Urinary bladder (tissue), 4 donors: ENCODE results near the gene CALHM1. TPM values are rescaled to one million over a fixed set of nuclear protein-coding genes. Genes with fewer than 3 reads are reported as not detected.
"Not testable (repeated sequence)": the region's sequence is repeated elsewhere in the genome, so short reads cannot be mapped to it uniquely, and the experiment has no call there.

Experiments
- DNase-seq: peaks from one replicate; pipeline ENCODE4 v3.0.0-alpha.2; 2015; ENCODE audit errors: extremely low spot score
- H3K27ac ChIP-seq: one replicate; pipeline ENCODE4 v1.5.1; 2013; ENCODE audit warnings: low read depth, mild to moderate bottlenecking, moderate library complexity
- H3K36me3 ChIP-seq: one replicate; pipeline ENCODE4 v1.6.1; 2013; ENCODE audit warnings: mild to moderate bottlenecking, moderate library complexity; ENCODE audit not compliant: insufficient read depth
- H3K4me1 ChIP-seq: one replicate; pipeline ENCODE4 v1.6.1; 2013; ENCODE audit warnings: mild to moderate bottlenecking, moderate library complexity; ENCODE audit not compliant: insufficient read depth
- H3K4me3 ChIP-seq: one replicate; pipeline ENCODE4 v1.5.1; 2013; ENCODE audit warnings: low read depth, low read length
- WGBS: extraction: QIAGEN DNeasy Blood & Tissue Kit; methylation state at CpG from one replicate; pipeline ENCODE4 v1.1.7; 2013; 5-methylcytosine and 5-hydroxymethylcytosine counted together
- polyA plus RNA-seq: library from polyadenylated mRNA; stranded (reverse); fragments of 200-250 nt; gene quantifications from one replicate; pipeline ENCODE4 v1.2.3, GENCODE V29; 2013
- total RNA-seq: library from RNA; depleted of rRNA; stranded (reverse); fragments of >200 nt; gene quantifications from one replicate; pipeline ENCODE4 v1.2.3, GENCODE V29; 2014
- donor health status: healthy with polysubstance abuse.
- donor health status: healthy.

Gene CALHM1, protein sequence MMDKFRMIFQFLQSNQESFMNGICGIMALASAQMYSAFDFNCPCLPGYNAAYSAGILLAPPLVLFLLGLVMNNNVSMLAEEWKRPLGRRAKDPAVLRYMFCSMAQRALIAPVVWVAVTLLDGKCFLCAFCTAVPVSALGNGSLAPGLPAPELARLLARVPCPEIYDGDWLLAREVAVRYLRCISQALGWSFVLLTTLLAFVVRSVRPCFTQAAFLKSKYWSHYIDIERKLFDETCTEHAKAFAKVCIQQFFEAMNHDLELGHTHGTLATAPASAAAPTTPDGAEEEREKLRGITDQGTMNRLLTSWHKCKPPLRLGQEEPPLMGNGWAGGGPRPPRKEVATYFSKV
- total RNA-seq (not detected), polyA plus RNA-seq (not detected)

DNA sequence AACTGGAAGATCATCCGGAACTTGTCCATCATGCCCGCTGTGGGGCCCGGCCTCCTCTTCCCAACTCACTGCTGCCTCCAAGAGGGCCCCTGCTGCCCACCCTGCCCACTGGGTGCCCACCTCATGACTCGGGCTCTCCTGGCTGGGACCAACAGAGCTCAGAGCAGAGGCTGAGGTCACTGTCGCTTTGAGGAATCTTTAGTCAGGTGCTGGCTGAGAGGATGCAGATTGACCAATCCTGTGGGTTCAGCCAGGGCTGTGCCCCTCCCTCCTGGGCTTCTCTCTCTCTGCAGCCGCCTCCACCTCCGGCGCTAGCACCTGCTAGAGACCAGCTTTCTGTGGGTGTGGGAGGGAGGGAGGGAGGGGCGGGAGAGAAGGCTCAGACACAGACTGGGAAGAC is at the start of gene CALHM1:
Gene CALHM1 (minus strand): TSS at position 181 of the 400 bp plus-strand sequence. CDS start 149 bp downstream, at position 32.
- no peak for DNase-seq
- 73% methylated on average over 9 of the region's 9 CpGs for WGBS
- no peak within 1 kb of the TSS for H3K4me3 ChIP-seq
- no peaks in the 10 kb centered on the region for H3K4me1 ChIP-seq
- H3K36me3 ChIP-seq, result no peaks in the 10 kb centered on the region
- H3K27ac ChIP-seq, result no peak within 1 kb of the TSS

DNA sequence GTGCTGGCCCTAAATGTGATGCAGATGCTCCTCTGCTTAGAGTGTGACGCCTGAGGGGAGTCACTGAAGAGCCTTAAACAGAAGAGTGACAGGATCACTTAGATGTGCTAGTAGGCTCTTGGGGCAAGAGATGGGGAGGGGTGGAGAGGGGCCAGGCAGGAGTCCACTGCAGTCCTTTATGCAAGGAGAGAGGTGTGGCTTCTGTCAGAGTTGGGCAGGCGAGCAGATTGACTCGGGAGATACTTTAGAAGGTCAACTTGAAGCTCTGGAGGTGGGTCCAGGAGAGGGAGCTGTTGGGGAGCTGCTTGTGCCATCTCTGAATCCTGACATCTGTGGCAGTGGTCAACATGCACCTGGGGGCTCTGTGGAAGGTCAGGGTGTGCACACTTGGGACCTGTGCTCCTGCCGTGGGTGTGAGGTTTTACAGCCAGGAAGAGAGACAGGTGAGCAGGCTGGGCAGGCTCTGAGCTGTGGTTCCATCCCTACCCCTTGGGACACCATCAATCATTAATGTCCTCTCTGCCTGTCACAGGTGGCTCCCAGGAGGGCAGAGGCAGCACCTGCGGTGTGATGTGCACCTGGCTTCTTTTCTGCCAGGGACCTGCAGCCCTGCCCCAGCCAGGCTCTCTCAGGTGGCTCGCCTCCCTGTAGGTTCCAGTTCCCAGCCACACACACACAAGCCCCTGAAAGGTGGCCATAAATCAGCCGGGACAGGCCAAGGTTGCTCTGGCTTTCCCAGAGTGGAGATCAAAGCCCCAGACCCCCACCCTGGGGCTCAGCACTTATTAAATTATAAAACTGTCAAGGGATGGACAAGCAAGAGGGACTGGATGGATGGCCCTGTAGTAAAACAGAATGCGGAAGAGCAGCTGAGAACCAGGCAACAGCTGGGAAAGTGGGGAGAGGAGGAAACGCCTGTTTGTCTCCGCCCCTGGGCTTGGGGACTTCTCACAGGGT is 48.8 kb upstream of the CALHM1 start:
- no peak for DNase-seq
- H3K27ac ChIP-seq, result no peak overlapping the region
- 74% methylated on average over 10 of the region's 10 CpGs for WGBS

DNA sequence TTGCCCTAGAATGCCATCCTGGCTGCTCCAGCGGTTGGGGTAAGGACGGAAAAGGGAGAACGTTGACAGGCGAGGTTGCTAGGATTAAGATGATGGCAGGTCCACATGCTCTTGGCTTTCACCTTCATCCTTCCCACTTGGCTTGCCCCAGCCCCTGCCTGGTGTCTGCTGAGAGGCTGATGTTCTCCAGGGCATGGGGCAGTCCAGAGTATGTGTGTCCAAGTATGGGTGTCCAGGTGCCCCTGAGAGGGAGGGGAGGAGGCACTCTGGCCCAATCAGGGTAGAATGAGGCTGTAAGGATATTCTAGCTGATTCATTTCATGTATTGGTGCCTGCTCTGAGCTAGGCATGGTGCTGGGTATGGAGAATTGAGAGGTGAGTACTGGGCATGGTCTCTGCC is 47.4 kb upstream of the CALHM1 start:
- DNase-seq, result no peak
- Histone ChIP-seq H3K4me1 (no peaks in the 10 kb centered on the region), H3K27ac (no peak overlapping the region), H3K4me3 (no peak overlapping the region), H3K36me3 (no peaks in the 10 kb centered on the region)
- 76% methylated on average over 4 of the region's 4 CpGs for WGBS

More for the DNA sequence above, 48.8 kb upstream of the CALHM1 start:
- no peaks in the 10 kb centered on the region for H3K4me1 ChIP-seq
- H3K36me3 ChIP-seq, result no peaks in the 10 kb centered on the region
- H3K4me3 ChIP-seq, result no peak overlapping the region

DNA sequence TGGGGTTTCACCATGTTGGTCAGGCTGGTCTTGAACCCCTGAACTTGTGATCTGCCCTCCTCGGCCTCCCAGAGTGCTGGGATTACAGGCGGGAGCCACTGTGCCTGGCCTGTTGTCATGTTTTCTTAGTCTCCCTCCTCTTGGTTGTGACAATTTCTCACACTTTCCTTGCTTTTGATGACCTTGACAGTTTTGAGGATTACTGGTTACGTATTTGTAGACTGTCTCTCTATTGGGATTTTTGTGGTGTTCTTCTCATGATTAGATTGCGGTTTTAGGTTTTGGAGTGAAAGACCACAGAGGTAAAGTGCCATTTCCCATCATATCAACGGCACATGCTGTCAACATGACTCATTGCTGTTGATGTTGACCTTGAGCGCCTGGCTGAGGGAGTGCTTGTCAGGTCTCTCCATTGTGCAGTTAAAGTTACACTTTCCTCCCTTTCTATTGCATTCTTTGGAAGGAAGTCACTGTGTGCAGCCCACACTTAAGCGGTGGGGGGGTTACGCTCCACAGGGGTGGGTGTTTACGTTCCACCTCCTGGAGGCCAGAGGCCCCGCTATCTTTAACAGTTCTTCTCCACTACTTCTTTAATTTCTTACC is 45.6 kb upstream of the CALHM1 start:
- no peaks in the 10 kb centered on the region for H3K4me1 ChIP-seq
- H3K4me3 ChIP-seq, result no peak overlapping the region
- DNase-seq, result no peak
- H3K36me3 ChIP-seq, result no peaks in the 10 kb centered on the region
- H3K27ac ChIP-seq, result no peak overlapping the region
- 57% methylated on average over 10 of the region's 10 CpGs for WGBS

DNA sequence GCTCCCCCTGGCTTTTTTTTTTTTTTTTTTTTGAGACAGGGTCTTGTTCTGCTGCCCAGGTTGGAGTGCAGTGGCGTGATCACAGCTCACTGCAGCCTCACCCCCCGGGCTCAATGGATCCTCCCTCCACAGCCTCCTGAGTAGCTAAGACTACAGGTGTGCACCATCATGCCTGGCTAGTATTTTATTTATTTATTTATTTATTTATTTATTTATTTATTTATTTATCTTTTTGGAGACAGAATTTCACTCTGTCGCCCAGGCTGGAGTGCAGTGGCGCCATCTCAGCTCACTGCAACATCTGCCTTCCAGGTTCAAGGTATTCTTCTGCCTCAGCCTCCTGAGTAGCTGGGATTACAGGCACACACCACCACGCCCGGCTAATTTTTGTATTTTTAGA is 45.1 kb upstream of the CALHM1 start:
- not testable (repeated sequence) for H3K4me1 ChIP-seq, H3K36me3 ChIP-seq, DNase-seq, H3K4me3 ChIP-seq, H3K27ac ChIP-seq
- 96% methylated on average over 6 of the region's 6 CpGs for WGBS

- DNase-seq, result no peak
- no peak overlapping the region for H3K27ac ChIP-seq
- no peak overlapping the region for H3K4me3 ChIP-seq
- 72% methylated on average over 13 of the region's 13 CpGs for WGBS
- H3K4me1 ChIP-seq, result no peaks in the 10 kb centered on the region
- H3K36me3 ChIP-seq, result no peaks in the 10 kb centered on the region
These were observed 44.4 kb upstream of the CALHM1 start for GRCh38 chr10:103502849-103503660.

GRCh38 chr10:103501186-103501585 is 42.5 kb upstream of the CALHM1 start:
- no peak overlapping the region for H3K4me3 ChIP-seq
- H3K27ac ChIP-seq, result no peak overlapping the region
- no peaks in the 10 kb centered on the region for H3K36me3 ChIP-seq
- 95% methylated on average over 3 of the region's 3 CpGs for WGBS
- DNase-seq, result no peak
- H3K4me1 ChIP-seq, result no peaks in the 10 kb centered on the region

GRCh38 chr10:103500481-103500880 is 41.8 kb upstream of the CALHM1 start:
- no peak overlapping the region for H3K4me3 ChIP-seq
- WGBS, result 76% methylated on average over 6 of the region's 6 CpGs
- no peaks in the 10 kb centered on the region for H3K4me1 ChIP-seq
- H3K36me3 ChIP-seq, result no peaks in the 10 kb centered on the region
- H3K27ac ChIP-seq, result no peak overlapping the region
- DNase-seq, result no peak

DNA sequence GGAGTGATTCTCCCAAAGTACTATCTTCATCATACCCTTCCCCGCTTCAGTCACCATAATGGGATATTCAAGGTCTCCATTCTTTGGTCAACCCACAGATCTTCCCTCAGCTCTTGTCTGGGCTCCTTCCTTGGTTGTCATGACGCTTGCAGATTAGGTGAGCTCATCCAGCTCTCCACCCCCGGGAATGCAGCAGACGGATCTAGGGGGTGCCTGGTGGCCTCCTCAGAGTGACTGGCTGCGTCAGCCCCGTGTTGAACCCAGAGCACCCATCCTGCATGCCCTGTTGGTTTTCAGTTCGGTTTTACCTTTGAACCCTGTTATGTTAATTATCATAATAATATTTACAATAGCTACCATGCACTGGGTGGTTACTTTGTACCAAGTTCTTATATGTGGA is 41.2 kb upstream of the CALHM1 start:
- Histone ChIP-seq H3K27ac (no peak overlapping the region), H3K36me3 (no peaks in the 10 kb centered on the region), H3K4me1 (no peaks in the 10 kb centered on the region), H3K4me3 (no peak overlapping the region)
- WGBS, result 70% methylated on average over 7 of the region's 7 CpGs
- DNase-seq, result no peak

GRCh38 chr10:103498936-103499638 is 40.4 kb upstream of the CALHM1 start:
- Histone ChIP-seq H3K36me3 (no peaks in the 10 kb centered on the region), H3K4me3 (no peak overlapping the region), H3K27ac (no peak overlapping the region), H3K4me1 (no peaks in the 10 kb centered on the region)
- 88% methylated on average over 5 of the region's 5 CpGs for WGBS
- no peak for DNase-seq

DNA sequence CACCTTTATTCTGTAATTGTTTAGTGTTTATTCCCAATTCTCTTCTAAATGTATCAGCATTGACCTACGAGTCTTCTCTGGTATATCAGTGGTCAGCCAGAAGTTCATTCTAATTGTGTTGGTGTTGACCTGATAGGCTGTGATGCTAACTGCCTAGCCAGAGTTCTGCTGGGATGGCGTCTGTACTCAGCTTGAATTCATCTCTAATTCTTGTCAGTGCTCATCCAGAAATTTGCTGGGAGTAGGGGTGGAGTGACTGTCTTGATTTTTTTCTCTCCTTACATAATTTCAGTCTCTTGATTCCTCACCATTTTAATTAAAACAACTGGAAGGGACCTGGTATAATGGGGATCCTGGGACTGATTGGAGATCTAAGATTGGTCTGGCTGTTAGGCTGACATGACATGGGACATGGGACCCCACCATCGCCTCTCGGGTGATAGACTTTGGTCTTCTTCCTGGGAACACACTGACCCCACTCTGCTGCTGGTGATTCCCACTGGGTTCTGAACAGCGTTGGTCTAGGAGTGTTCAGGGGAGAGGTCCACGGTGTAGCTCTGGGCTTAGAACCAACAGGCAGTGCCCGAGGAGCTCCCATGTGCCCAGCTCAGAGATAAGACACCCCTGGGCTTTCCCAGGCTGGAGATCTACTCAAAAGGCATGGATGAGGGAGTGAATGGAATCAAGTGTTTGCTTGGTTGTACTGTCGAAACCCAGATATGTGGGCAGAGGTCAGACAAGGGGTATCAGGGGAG is 38.6 kb upstream of the CALHM1 start:
- H3K36me3 ChIP-seq, result no peaks in the 10 kb centered on the region
- H3K27ac ChIP-seq, result no peak overlapping the region
- peaks cover 3% of the 10 kb centered on the region for H3K4me1 ChIP-seq
- no peak for DNase-seq
- no peak overlapping the region for H3K4me3 ChIP-seq
- WGBS, result 87% methylated on average over 8 of the region's 8 CpGs

GRCh38 chr10:103495321-103495720 is 36.6 kb upstream of the CALHM1 start:
- 95% methylated on average over 3 of the region's 3 CpGs for whole genome bisulfite sequencing
- Histone ChIP-seq H3K27ac (no peak overlapping the region), H3K4me3 (no peak overlapping the region)

More at GRCh38 chr10:103495321-103495720, 36.6 kb upstream of the CALHM1 start:
- DNase-seq, result no peak
- Histone ChIP-seq H3K36me3 (no peaks in the 10 kb centered on the region), H3K4me1 (peaks cover 3% of the 10 kb centered on the region)
